ENCODE measurements around the gene IL37.

The IL37 gene

GRCh38 chr2:112940859-112941625 lies 30.1 kb downstream of the IL37 start:
- Histone ChIP-seq H3K9me3 (ENCODE audit: control insufficient read depth in 2 of 2, low read length in 2 of 2) (peaks cover 0 to 5% of the 10 kb centered on the region in 2 donors), H3K27ac (ENCODE audit: low read length) (no peak overlapping the region), H3K36me3 (ENCODE audit: control insufficient read depth in 2 of 2, insufficient read depth in 2 of 2, low read length in 2 of 2) (no peaks in the 10 kb centered on the region), H3K9ac (ENCODE audit: low read length in 2 of 2) (no peak overlapping the region), H3K27me3 (ENCODE audit: control insufficient read depth in 1 of 2, insufficient read depth in 2 of 2, low read length in 2 of 2) (no peaks in the 10 kb centered on the region), H3K4me1 (ENCODE audit: control insufficient read depth, insufficient read depth, low read length) (peaks cover 2% of the 10 kb centered on the region), H3K4me3 (ENCODE audit: low read length in 2 of 2) (no peak overlapping the region)

GRCh38 chr2:112941753-112942653 lies 31.0 kb downstream of the IL37 start:
- Histone ChIP-seq H3K27ac (ENCODE audit: low read length) (no peak overlapping the region), H3K4me3 (ENCODE audit: low read length in 2 of 2) (no peak overlapping the region), H3K27me3 (ENCODE audit: control insufficient read depth in 1 of 2, insufficient read depth in 2 of 2, low read length in 2 of 2) (no peaks in the 10 kb centered on the region), H3K4me1 (ENCODE audit: control insufficient read depth, insufficient read depth, low read length) (peaks cover 2% of the 10 kb centered on the region), H3K36me3 (ENCODE audit: control insufficient read depth in 2 of 2, insufficient read depth in 2 of 2, low read length in 2 of 2) (no peaks in the 10 kb centered on the region), H3K9me3 (ENCODE audit: control insufficient read depth in 2 of 2, low read length in 2 of 2) (peaks cover 0 to 5% of the 10 kb centered on the region in 2 donors), H3K9ac (ENCODE audit: low read length in 2 of 2) (no peak overlapping the region)

- H3K9me3 ChIP-seq (ENCODE audit: control insufficient read depth in 2 of 2, low read length in 2 of 2): peaks cover 0 to 5% of the 10 kb centered on the region in 2 donors
- H3K4me1 ChIP-seq (ENCODE audit: control insufficient read depth, insufficient read depth, low read length): peaks cover 2% of the 10 kb centered on the region
- no peak overlapping the region for H3K27ac ChIP-seq (ENCODE audit: low read length)
- H3K4me3 ChIP-seq (ENCODE audit: low read length in 2 of 2): no peak overlapping the region
- H3K9ac ChIP-seq (ENCODE audit: low read length in 2 of 2): no peak overlapping the region
- no peaks in the 10 kb centered on the region for H3K27me3 ChIP-seq (ENCODE audit: control insufficient read depth in 1 of 2, insufficient read depth in 2 of 2, low read length in 2 of 2)
- H3K36me3 ChIP-seq (ENCODE audit: control insufficient read depth in 2 of 2, insufficient read depth in 2 of 2, low read length in 2 of 2): no peaks in the 10 kb centered on the region
Observed at GRCh38 chr2:112942654-112943002, 31.7 kb downstream of the IL37 start.

DNA sequence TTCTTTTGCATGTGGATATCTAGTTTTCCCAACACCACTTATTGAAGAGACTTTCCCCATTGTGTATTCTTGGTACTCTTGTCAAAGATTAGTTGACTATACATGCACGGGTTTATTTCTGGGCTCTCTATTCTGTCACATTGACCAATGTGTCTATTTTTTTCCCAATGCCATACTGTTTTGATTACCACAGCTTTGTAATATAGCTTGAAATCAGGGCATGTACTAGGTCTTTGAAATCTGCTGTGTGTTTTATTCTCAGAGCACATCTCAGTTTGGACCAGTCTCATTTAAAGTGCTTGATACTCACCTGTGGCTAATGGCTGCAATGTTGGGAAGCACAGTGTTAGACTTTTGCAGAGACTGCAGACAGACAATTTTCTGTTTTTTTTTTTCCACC lies 34.0 kb downstream of the IL37 start:
- Histone ChIP-seq H3K4me3 (ENCODE audit: low read length in 2 of 2) (no peak overlapping the region), H3K27me3 (ENCODE audit: control insufficient read depth in 1 of 2, insufficient read depth in 2 of 2, low read length in 2 of 2) (no peaks in the 10 kb centered on the region), H3K9me3 (ENCODE audit: control insufficient read depth in 2 of 2, low read length in 2 of 2) (peaks cover 0 to 5% of the 10 kb centered on the region in 2 donors), H3K27ac (ENCODE audit: low read length) (no peak overlapping the region), H3K36me3 (ENCODE audit: control insufficient read depth in 2 of 2, insufficient read depth in 2 of 2, low read length in 2 of 2) (no peaks in the 10 kb centered on the region), H3K9ac (ENCODE audit: low read length in 2 of 2) (no peak overlapping the region), H3K4me1 (ENCODE audit: control insufficient read depth, insufficient read depth, low read length) (peaks cover 2% of the 10 kb centered on the region)

DNA sequence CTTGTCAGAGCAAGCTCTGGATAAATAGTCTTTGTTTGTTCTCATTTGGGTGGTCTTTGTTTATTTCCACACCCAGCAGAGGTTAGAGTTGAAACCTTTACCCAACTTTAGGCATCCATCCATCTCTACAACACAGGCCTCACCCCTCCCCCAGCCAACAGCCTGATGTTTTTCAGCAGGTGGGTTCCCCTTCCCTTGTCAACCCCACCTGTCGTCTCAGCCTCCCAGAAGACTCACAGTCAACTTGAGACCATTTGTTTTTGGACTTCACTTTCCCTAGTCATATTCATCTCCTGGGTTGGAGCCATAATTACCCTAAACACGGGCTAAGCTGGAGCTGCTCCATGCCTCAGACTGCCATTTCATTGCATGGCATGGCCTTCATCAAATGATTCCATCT lies 35.1 kb downstream of the IL37 start:
- Histone ChIP-seq H3K9ac (ENCODE audit: low read length in 2 of 2) (no peak overlapping the region), H3K4me3 (ENCODE audit: low read length in 2 of 2) (no peak overlapping the region), H3K27ac (ENCODE audit: low read length) (no peak overlapping the region), H3K36me3 (ENCODE audit: control insufficient read depth in 2 of 2, insufficient read depth in 2 of 2, low read length in 2 of 2) (no peaks in the 10 kb centered on the region), H3K4me1 (ENCODE audit: control insufficient read depth, insufficient read depth, low read length) (peaks cover 2% of the 10 kb centered on the region), H3K9me3 (ENCODE audit: control insufficient read depth in 2 of 2, low read length in 2 of 2) (peaks cover 0 to 5% of the 10 kb centered on the region in 2 donors), H3K27me3 (ENCODE audit: control insufficient read depth in 1 of 2, insufficient read depth in 2 of 2, low read length in 2 of 2) (no peaks in the 10 kb centered on the region)

DNA sequence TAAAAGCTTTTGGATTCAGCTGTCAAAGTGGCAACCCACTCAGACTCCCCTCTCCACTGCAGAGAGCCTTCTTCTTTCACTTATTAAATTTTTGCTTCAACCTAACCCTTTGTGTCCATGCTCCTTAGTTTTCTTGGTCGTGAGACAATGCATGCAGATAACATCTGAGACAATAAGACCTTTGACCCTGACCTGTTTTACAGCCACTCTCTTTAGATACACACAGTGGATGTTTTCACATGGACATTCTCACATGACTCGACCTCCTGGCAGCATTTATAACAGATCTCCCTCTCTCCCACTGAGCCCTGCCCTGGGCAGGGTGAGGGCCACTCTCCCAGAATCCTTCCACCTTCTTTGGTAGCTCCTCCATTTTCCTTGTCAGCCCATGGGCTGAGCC lies 36.4 kb downstream of the IL37 start:
- Histone ChIP-seq H3K9ac (ENCODE audit: low read length in 2 of 2) (no peak overlapping the region), H3K4me3 (ENCODE audit: low read length in 2 of 2) (no peak overlapping the region), H3K36me3 (ENCODE audit: control insufficient read depth in 2 of 2, insufficient read depth in 2 of 2, low read length in 2 of 2) (no peaks in the 10 kb centered on the region)

GRCh38 chr2:112949456-112949855 lies 38.5 kb downstream of the IL37 start:
- no peak overlapping the region for H3K4me3 ChIP-seq (ENCODE audit: low read length in 2 of 2)
- peaks cover 0 to 5% of the 10 kb centered on the region in 2 donors for H3K9me3 ChIP-seq (ENCODE audit: control insufficient read depth in 2 of 2, low read length in 2 of 2)
- no peaks in the 10 kb centered on the region for H3K36me3 ChIP-seq (ENCODE audit: control insufficient read depth in 2 of 2, insufficient read depth in 2 of 2, low read length in 2 of 2)
- no peaks in the 10 kb centered on the region for H3K4me1 ChIP-seq (ENCODE audit: control insufficient read depth, insufficient read depth, low read length)
- peaks cover 0 to 2% of the 10 kb centered on the region in 2 donors for H3K27me3 ChIP-seq (ENCODE audit: control insufficient read depth in 1 of 2, insufficient read depth in 2 of 2, low read length in 2 of 2)
- no peak overlapping the region for H3K27ac ChIP-seq (ENCODE audit: low read length)
- no peak overlapping the region for H3K9ac ChIP-seq (ENCODE audit: low read length in 2 of 2)

More for the DNA sequence above, 36.4 kb downstream of the IL37 start:
- Histone ChIP-seq H3K9me3 (ENCODE audit: control insufficient read depth in 2 of 2, low read length in 2 of 2) (peaks cover 0 to 5% of the 10 kb centered on the region in 2 donors), H3K27ac (ENCODE audit: low read length) (no peak overlapping the region), H3K27me3 (ENCODE audit: control insufficient read depth in 1 of 2, insufficient read depth in 2 of 2, low read length in 2 of 2) (peaks cover 0 to 2% of the 10 kb centered on the region in 2 donors), H3K4me1 (ENCODE audit: control insufficient read depth, insufficient read depth, low read length) (no peaks in the 10 kb centered on the region)

GRCh38 chr2:112954364-112954763 lies 43.4 kb downstream of the IL37 start:
- no peaks in the 10 kb centered on the region for H3K4me1 ChIP-seq (ENCODE audit: control insufficient read depth, insufficient read depth, low read length)
- no peak overlapping the region for H3K4me3 ChIP-seq (ENCODE audit: low read length in 2 of 2)
- H3K36me3 ChIP-seq (ENCODE audit: control insufficient read depth in 2 of 2, insufficient read depth in 2 of 2, low read length in 2 of 2): no peaks in the 10 kb centered on the region
- peaks cover 0 to 10% of the 10 kb centered on the region in 2 donors for H3K27me3 ChIP-seq (ENCODE audit: control insufficient read depth in 1 of 2, insufficient read depth in 2 of 2, low read length in 2 of 2)
- no peaks in the 10 kb centered on the region for H3K9me3 ChIP-seq (ENCODE audit: control insufficient read depth in 2 of 2, low read length in 2 of 2)
- H3K27ac ChIP-seq (ENCODE audit: low read length): no peak overlapping the region
- no peak overlapping the region for H3K9ac ChIP-seq (ENCODE audit: low read length in 2 of 2)

- Histone ChIP-seq H3K36me3 (ENCODE audit: control insufficient read depth in 2 of 2, insufficient read depth in 2 of 2, low read length in 2 of 2) (no peaks in the 10 kb centered on the region), H3K4me1 (ENCODE audit: control insufficient read depth, insufficient read depth, low read length) (no peaks in the 10 kb centered on the region), H3K4me3 (ENCODE audit: low read length in 2 of 2) (no peak overlapping the region), H3K27ac (ENCODE audit: low read length) (no peak overlapping the region), H3K27me3 (ENCODE audit: control insufficient read depth in 1 of 2, insufficient read depth in 2 of 2, low read length in 2 of 2) (peaks cover 0 to 8% of the 10 kb centered on the region in 2 donors), H3K9ac (ENCODE audit: low read length in 2 of 2) (no peak overlapping the region), H3K9me3 (ENCODE audit: control insufficient read depth in 2 of 2, low read length in 2 of 2) (no peaks in the 10 kb centered on the region)
Observed at GRCh38 chr2:112957511-112957910, 46.5 kb downstream of the IL37 start.

DNA sequence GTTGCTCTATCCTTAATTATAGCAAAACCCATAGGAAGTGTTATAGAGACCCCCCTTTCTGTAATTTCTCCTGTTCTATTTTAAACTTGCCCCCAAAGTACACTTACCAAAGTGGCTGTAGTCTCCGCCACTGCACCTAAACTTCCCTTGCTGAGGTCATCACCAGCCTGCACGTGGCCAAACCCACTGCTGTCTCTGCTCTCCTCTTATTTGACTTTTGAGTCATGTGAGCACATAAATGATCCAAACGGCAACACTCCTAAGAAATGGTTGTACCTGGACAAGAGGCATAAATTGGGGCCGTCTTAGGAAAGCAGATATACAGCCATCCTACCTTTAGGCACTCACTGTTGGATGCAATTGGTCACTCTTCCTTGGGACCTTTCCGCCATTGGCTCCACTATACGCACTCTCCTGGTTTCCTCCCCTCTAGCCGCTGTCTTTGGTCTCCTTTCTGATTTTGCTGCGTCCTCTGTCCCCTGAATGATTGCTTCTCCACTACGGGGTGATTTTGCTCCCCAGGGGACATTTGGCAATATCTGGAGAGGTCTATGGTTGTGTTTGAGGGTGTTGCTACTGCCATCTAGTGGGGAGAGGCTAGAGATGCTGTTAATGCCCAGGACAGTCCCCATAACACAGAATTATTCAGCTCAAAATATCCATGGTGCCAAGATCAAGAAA lies 47.6 kb downstream of the IL37 start:
- no peaks in the 10 kb centered on the region for H3K9me3 ChIP-seq (ENCODE audit: control insufficient read depth in 2 of 2, low read length in 2 of 2)
- no peaks in the 10 kb centered on the region for H3K36me3 ChIP-seq (ENCODE audit: control insufficient read depth in 2 of 2, insufficient read depth in 2 of 2, low read length in 2 of 2)
- H3K27ac ChIP-seq (ENCODE audit: low read length): no peak overlapping the region
- H3K27me3 ChIP-seq (ENCODE audit: control insufficient read depth in 1 of 2, insufficient read depth in 2 of 2, low read length in 2 of 2): peaks cover 0 to 8% of the 10 kb centered on the region in 2 donors
- no peak overlapping the region for H3K4me3 ChIP-seq (ENCODE audit: low read length in 2 of 2)
- no peaks in the 10 kb centered on the region for H3K4me1 ChIP-seq (ENCODE audit: control insufficient read depth, insufficient read depth, low read length)
- H3K9ac ChIP-seq (ENCODE audit: low read length in 2 of 2): no peak overlapping the region
